Calu3 (cell line): Measurements from ENCODE around the gene EPN3. TPM values are rescaled to one million over a fixed set of nuclear protein-coding genes. Genes with fewer than 3 reads are reported as not detected.

ENCODE experiments used
- BruUV-seq: library from RNA; stranded (reverse); fragments of 400-500 nt; replicated peaks from 2 replicates; lab custom pipeline; 2021; lab: Mats Ljungman, UMichigan
- CTCF ChIA-PET: fragments of 300-600 bp; sonication (Branson Sonifier 250); formaldehyde crosslinking; loops from one replicate; lab custom pipeline; 2022; ENCODE audit warnings: antibody characterized with exemption; lab: Charles Lee
- DNase-seq: peaks from one replicate; pipeline ENCODE4 v3.0.0; 2022
- H3K27ac Mint-ChIP-seq: one replicate; pipeline ENCODE4 v1.8.0; 2022; ENCODE audit warnings: mixed read lengths; ENCODE audit not compliant: unreplicated experiment
- H3K27me3 Mint-ChIP-seq: one replicate; pipeline ENCODE4 v1.8.0; 2022; ENCODE audit warnings: mixed read lengths; ENCODE audit not compliant: unreplicated experiment
- H3K36me3 Mint-ChIP-seq: one replicate; pipeline ENCODE4 v1.8.0; 2022; ENCODE audit warnings: mild to moderate bottlenecking, moderate library complexity, mixed read lengths; ENCODE audit not compliant: insufficient read depth, unreplicated experiment
- H3K4me1 Mint-ChIP-seq: one replicate; pipeline ENCODE4 v1.8.0; 2022; ENCODE audit warnings: mild to moderate bottlenecking, low read depth, mixed read lengths; ENCODE audit not compliant: unreplicated experiment
- H3K4me3 Mint-ChIP-seq: one replicate; pipeline ENCODE4 v1.8.0; 2022; ENCODE audit warnings: mild to moderate bottlenecking, low read depth, moderate library complexity, mixed read lengths; ENCODE audit not compliant: unreplicated experiment
- H3K9me3 Mint-ChIP-seq: one replicate; pipeline ENCODE4 v1.8.0; 2022; ENCODE audit warnings: low read depth, mixed read lengths; ENCODE audit not compliant: unreplicated experiment
- CTCF ChIP-seq: fragments of 200-600 bp; IDR thresholded peaks from one replicate; pipeline ENCODE4 v1.8.0; 2022; ENCODE audit warnings: antibody characterized with exemption; ENCODE audit not compliant: unreplicated experiment
- intact Hi-C: fragments of 100-400 bp; cut with micrococcal nuclease; formaldehyde crosslinking; loops from one replicate; pipeline ENCODE4 v1.10.0; 2022; ENCODE audit not compliant: unreplicated experiment
- total RNA-seq: library from RNA; stranded (reverse); gene quantifications from 2 replicates; pipeline ENCODE4 v1.2.3, GENCODE V29; 2022

EPN3 gene
- total RNA-seq, 1 experiment from 2014 or later, result 41.9 TPM

DNA sequence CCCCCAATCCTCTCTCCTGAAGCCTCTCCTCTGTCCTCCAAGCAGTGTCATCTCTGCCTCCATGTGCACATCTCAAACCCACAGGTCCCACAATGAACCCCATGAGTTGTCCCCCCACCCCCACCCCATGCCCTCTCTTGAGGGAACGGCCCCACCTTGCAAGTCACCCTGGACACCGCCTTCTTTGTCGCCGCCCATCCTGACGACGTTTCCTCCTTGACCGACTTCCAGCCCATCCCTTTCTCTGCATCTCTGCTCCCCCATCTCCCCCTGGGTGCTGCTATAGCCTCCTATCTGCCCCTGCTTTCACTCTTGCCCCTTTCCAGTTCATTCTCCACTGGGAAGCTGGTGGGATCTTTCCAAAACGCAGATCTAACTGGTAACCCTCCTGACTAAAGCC is 12.8 kb downstream of the EPN3 start:
- Mint-ChIP-seq H3K27me3 (no peaks in the 10 kb centered on the region), H3K9me3 (no peaks in the 10 kb centered on the region), H3K4me3 (no peak overlapping the region), H3K36me3 (peaks cover 45% of the 10 kb centered on the region), H3K27ac (no peak overlapping the region), H3K4me1 (peaks cover 42% of the 10 kb centered on the region)
- TF ChIP-seq CTCF, result no peak
- DNase-seq, result no peak
- CTCF ChIA-PET, result interaction anchor here (0.6 kb wide), 1 partner anchor 51 kb away, joined by 4 read pairs; no protein-coding TSS in a partner anchor
- BruUV-seq, result no TSS peak
- intact Hi-C loops, result loop anchor here (10.0 kb wide), 1 partner anchor 409 kb away; no protein-coding TSS in a partner anchor

DNA sequence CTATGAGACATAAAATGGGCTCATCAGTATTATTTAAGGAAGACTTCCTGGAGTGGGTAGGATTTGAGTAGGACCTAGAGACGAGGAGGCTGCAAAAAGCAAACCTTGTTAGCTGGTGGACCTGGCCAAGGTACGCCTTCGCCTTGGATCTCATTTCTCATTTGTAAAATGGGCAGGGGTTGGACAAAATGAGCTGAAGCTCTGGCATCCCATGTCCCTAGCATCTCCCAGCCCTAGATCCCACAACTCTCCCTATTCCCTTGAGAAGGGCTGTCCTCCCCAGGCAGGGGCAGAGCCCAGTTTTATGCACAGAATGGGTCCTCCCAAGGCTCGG is 14.1 kb downstream of the EPN3 start:
- H3K27ac Mint-ChIP-seq, result no peak overlapping the region
- CTCF ChIA-PET, result interaction anchor here (0.7 to 1.7 kb wide), 7 partner anchors 14 to 236 kb away, joined by 3 to 6 read pairs (median 3); partner anchors contain the start of gene CACNA1G
- intact Hi-C loops, result loop anchor here (1.0 to 10.0 kb wide), 4 partner anchors 80 to 408 kb away; no protein-coding TSS in a partner anchor
- no peak for TF ChIP-seq CTCF
- H3K36me3 Mint-ChIP-seq, result peaks cover 34% of the 10 kb centered on the region
- no peak for DNase-seq
- H3K4me3 Mint-ChIP-seq, result peak overlapping the region; percentile 60
- H3K9me3 Mint-ChIP-seq, result no peaks in the 10 kb centered on the region
- H3K27me3 Mint-ChIP-seq, result no peaks in the 10 kb centered on the region
- BruUV-seq, result no TSS peak
- H3K4me1 Mint-ChIP-seq, result peaks cover 38% of the 10 kb centered on the region

GRCh38 chr17:50547035-50547735 is 14.7 kb downstream of the EPN3 start, which contains the start of gene SPATA20:
SPATA20 (plus strand) TSS chr17:50547174; CDS start chr17:50547209, 35 bp downstream.
- peak; percentile 97 for DNase-seq
- H3K27ac Mint-ChIP-seq, result peak within 1 kb of the TSS; percentile 24
- no peaks in the 10 kb centered on the region for H3K9me3 Mint-ChIP-seq
- intact Hi-C loops, result loop anchor here (1.0 to 10.0 kb wide), 4 partner anchors 79 to 408 kb away; no protein-coding TSS in a partner anchor
- no peaks in the 10 kb centered on the region for H3K27me3 Mint-ChIP-seq
- no TSS peak for BruUV-seq
- H3K4me3 Mint-ChIP-seq, result peak within 1 kb of the TSS; percentile 60
- H3K4me1 Mint-ChIP-seq, result peaks cover 34% of the 10 kb centered on the region
- TF ChIP-seq CTCF, result peak; percentile 99
- CTCF ChIA-PET, result interaction anchor here (0.6 to 1.7 kb wide), 7 partner anchors 13 to 295 kb away, joined by 3 to 6 read pairs (median 3); partner anchors contain the start of gene CACNA1G
- peaks cover 29% of the 10 kb centered on the region for H3K36me3 Mint-ChIP-seq

DNA sequence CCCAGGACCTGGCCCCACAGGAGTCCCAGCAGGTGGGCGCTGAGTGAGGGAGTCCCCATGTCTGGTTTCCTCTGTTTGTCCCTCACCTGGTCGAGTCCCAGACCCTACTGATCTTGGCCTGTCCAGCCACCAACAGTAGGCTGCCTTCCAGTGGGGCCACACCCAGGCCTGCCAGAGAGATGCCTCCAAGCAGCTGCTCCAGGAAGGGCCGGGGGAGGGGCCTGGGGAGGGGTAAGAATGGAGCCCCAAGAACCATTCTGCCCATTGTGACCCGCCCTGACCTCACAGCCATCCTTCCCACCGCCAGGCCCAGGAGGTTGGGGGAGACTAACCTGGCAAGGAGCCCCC is 15.2 kb downstream of the EPN3 start:
- Mint-ChIP-seq H3K36me3 (peaks cover 24% of the 10 kb centered on the region), H3K9me3 (no peaks in the 10 kb centered on the region), H3K4me3 (peak overlapping the region; percentile 60), H3K27ac (peak overlapping the region; percentile 24), H3K4me1 (peaks cover 29% of the 10 kb centered on the region), H3K27me3 (no peaks in the 10 kb centered on the region)
- CTCF ChIA-PET, result interaction anchor here (0.6 to 1.7 kb wide), 7 partner anchors 13 to 294 kb away, joined by 3 to 6 read pairs (median 3); partner anchors contain the start of gene CACNA1G
- DNase-seq, result peak; percentile 44
- no peak for TF ChIP-seq CTCF
- BruUV-seq, result no TSS peak
- intact Hi-C loops, result loop anchor here (1.0 to 10.0 kb wide), 4 partner anchors 79 to 407 kb away; no protein-coding TSS in a partner anchor
